ENCODE measurements around the gene SMPD1. TPM values are rescaled to one million over a fixed set of nuclear protein-coding genes. Genes with fewer than 3 reads are reported as not detected.

Gene SMPD1
- total and polyA plus RNA-seq, 3 experiments from 2014 or later = 17.3 to 30.9 (median 30.4) TPM

Other genes with a start within 250 kb of the SMPD1 start
- not detected for gene OR52B2, start 220.1 kb upstream of the SMPD1 start, total RNA-seq
- gene OR52B2, start 220.1 kb upstream of the SMPD1 start, polyA plus RNA-seq = not detected
- gene OR52W1, start 191.2 kb upstream of the SMPD1 start, total RNA-seq = not detected
- gene OR52W1, start 191.2 kb upstream of the SMPD1 start, polyA plus RNA-seq = not detected
- not detected for gene C11orf42, start 184.9 kb upstream of the SMPD1 start, total RNA-seq
- not detected for gene C11orf42, start 184.9 kb upstream of the SMPD1 start, polyA plus RNA-seq
- gene FHIP1B, start 155.8 kb upstream of the SMPD1 start, total RNA-seq = 10 to 100 TPM; 20.2 to 20.6 TPM
- 16.4 TPM for gene FHIP1B, start 155.8 kb upstream of the SMPD1 start, polyA plus RNA-seq
- under 1 TPM in 1 of 2 experiments, not detected in 1; 0.15 TPM for gene CNGA4, start 151.4 kb upstream of the SMPD1 start, total RNA-seq
- not detected for gene CNGA4, start 151.4 kb upstream of the SMPD1 start, polyA plus RNA-seq
- not detected for gene CCKBR, start 130.6 kb upstream of the SMPD1 start, total RNA-seq
- gene CCKBR, start 130.6 kb upstream of the SMPD1 start, polyA plus RNA-seq = not detected
- gene CAVIN3, start 70.0 kb upstream of the SMPD1 start, total RNA-seq = 10 to 100 TPM; 72.5 to 75.5 TPM
- gene CAVIN3, start 70.0 kb upstream of the SMPD1 start, polyA plus RNA-seq = not detected
- 10 to 100 TPM; 41.7 to 43.6 TPM for gene APBB1, start 28.6 kb downstream of the SMPD1 start, total RNA-seq
- 80.2 TPM for gene APBB1, start 28.6 kb downstream of the SMPD1 start, polyA plus RNA-seq
- under 1 TPM in 1 of 2 experiments, not detected in 1; 0.27 TPM for gene HPX, start 50.5 kb downstream of the SMPD1 start, total RNA-seq
- not detected for gene HPX, start 50.5 kb downstream of the SMPD1 start, polyA plus RNA-seq
- gene TRIM3, start 83.5 kb downstream of the SMPD1 start, total RNA-seq = 1 to 10 TPM; 6.4 to 6.8 TPM
- gene TRIM3, start 83.5 kb downstream of the SMPD1 start, polyA plus RNA-seq = 2.4 TPM
- gene ARFIP2, start 90.9 kb downstream of the SMPD1 start, total RNA-seq = 10 to 100 TPM; 46.9 to 47.5 TPM
- gene ARFIP2, start 90.9 kb downstream of the SMPD1 start, polyA plus RNA-seq = 35.2 TPM
- gene TIMM10B, start 91.0 kb downstream of the SMPD1 start, total RNA-seq = 10 to 100 TPM; 43.6 to 46.3 TPM
- gene TIMM10B, start 91.0 kb downstream of the SMPD1 start, polyA plus RNA-seq = 32.1 TPM
- gene DNHD1, start 106.8 kb downstream of the SMPD1 start, total RNA-seq = 1 to 10 TPM; 8.0 to 9.2 TPM
- gene DNHD1, start 106.8 kb downstream of the SMPD1 start, polyA plus RNA-seq = 1.9 TPM
- 10 to 100 TPM; 42.0 to 44.7 TPM for gene RRP8, start 213.1 kb downstream of the SMPD1 start, total RNA-seq
- gene RRP8, start 213.1 kb downstream of the SMPD1 start, polyA plus RNA-seq = 21.1 TPM
- 10 to 100 TPM; 90.1 to 92.6 TPM for gene ILK, start 213.3 kb downstream of the SMPD1 start, total RNA-seq
- gene ILK, start 213.3 kb downstream of the SMPD1 start, polyA plus RNA-seq = 111 TPM
- gene TAF10, start 221.7 kb downstream of the SMPD1 start, total RNA-seq = 100 to 1,000 TPM; 173 to 175 TPM
- gene TAF10, start 221.7 kb downstream of the SMPD1 start, polyA plus RNA-seq = 336 TPM
- gene TPP1, start 228.9 kb downstream of the SMPD1 start, total RNA-seq = 10 to 100 TPM; 57.2 to 61.6 TPM
- 165 TPM for gene TPP1, start 228.9 kb downstream of the SMPD1 start, polyA plus RNA-seq

Measured in CD8-positive, alpha-beta memory T cell (primary cell).